ENCODE data around the gene RHBDL1. TPM values are rescaled to one million over a fixed set of nuclear protein-coding genes. Genes with fewer than 3 reads are reported as not detected.

RHBDL1 gene
- total RNA-seq, 1 experiment from 2014 or later, result 2.9 TPM

DNA sequence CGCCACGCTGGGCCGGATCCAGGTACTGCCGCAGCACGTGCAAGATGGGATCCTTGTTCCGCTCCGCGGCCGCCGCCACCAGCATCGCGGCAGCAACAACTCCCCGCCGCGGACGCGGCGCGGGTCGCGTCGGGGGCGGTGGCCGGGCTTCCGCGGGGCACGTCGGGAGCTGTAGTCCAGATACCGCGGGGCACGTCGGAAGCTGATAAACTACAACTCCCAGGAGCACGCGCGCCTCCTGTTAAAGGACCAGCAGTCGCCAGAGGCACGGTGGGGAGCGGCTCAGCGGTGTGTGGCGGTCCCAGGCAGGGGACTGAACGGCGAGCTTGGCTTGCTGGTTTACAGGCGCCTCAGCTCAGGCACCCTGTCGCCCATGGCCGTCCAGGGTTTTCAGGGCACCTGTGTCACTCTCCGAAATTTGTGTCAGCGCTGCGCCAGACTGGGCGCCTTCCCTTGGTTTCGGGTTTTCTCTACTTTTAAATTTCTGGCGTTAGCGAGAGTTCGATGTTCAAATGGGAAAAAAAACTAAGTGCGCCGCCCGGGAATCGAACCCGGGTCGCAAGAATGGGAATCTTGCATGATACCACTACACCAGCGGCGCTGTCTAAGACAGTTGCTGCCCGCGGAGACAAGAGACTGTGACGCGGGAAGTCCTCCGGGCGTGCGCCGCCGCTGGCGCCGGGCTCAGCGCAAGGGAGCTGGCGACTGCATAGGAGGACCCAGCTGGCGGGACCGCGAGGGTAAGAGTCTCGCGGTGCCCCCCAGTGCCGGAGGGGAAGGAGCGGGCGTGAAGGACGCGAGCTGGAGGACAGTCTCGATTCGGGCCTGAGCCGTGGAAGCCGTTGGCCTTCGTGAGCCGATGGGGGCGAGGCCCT lies 39.0 kb upstream of the RHBDL1 start, which contains the start of gene METTL26:
Gene METTL26, minus strand, starts transcription at position 100 of the 875 bp plus-strand sequence. Its CDS starts 15 bp downstream, at position 85.
- H3K27ac Mint-ChIP-seq (ENCODE audit: unreplicated experiment), result peak within 1 kb of the TSS; percentile 98
- CTCF ChIA-PET, result interaction anchor here (0.9 to 1.3 kb wide), 2 partner anchors 46 to 109 kb away, joined by 4 to 5 read pairs; partner anchors contain the start of gene CAPN15
- H3K4me3 Mint-ChIP-seq (ENCODE audit: unreplicated experiment), result peak within 1 kb of the TSS; percentile 93

DNA sequence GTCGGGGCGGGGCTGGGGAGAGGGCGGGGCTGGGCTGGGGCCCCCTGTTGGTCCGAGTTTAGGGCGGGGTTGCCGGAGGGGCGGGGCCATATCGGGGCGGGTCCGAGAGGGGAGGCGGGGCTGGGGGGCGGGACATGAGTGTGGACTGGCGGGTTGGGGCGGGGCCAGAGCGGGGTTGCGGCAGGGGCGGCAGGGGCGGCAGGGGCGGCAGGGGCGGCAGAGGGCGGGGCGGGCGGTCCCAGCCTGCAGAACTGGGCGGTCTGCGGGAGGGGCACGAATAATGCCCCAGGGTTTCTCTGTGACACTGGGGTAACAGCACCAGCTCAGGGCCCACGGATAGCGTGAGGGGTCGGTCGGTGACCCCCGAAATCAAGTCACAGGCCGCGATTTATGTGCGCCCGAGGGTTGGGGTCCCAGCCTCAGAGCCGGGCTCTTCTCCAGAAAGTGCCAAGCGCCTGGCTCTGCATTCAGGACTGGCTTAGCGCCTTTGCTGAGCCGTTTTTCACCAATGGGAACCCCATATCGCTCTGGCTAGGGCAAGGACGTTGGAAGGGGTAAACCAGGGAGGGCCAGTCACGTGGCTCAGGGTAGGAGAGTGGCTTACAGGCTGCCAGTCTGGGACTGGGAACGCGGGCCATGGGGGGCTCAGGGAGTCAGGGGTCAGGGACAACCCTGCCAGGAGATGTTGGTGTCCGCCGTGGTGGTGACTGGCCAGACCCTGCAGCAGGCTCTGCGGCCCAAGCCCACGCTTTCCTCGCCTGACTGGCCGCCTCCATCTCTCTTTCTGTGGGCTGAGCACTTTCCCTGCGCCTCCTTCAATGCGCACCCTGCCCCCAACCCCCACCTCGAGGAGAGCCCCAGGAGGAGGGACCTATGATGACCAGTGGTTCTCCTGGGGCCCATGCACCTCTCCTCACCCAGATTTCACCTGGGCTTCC lies 38.1 kb upstream of the RHBDL1 start:
- H3K9me3 Mint-ChIP-seq (ENCODE audit: unreplicated experiment), result no peaks in the 10 kb centered on the region
- peak overlapping the region; percentile 73 for H3K4me3 ChIP-seq (ENCODE audit: low read depth, low read length)
- no peaks in the 10 kb centered on the region for H3K27me3 Mint-ChIP-seq (ENCODE audit: insufficient read depth, unreplicated experiment)
- peak overlapping the region; percentile 98 for H3K27ac Mint-ChIP-seq (ENCODE audit: unreplicated experiment)
- H3K4me3 Mint-ChIP-seq (ENCODE audit: unreplicated experiment), result peak overlapping the region; percentile 93
- no TSS peak for BruUV-seq (replicated peaks)
- no peaks in the 10 kb centered on the region for H3K4me1 Mint-ChIP-seq (ENCODE audit: low read depth, unreplicated experiment)
- H3K27me3 ChIP-seq (replicated peaks; ENCODE audit: control insufficient read depth, insufficient read depth, low read length), result no peaks in the 10 kb centered on the region
- DNase-seq, result peak; percentile 84 to 90
- intact Hi-C loops (cut with micrococcal nuclease; ENCODE audit: unreplicated experiment), result loop anchor here (2.0 kb wide), 1 partner anchor 49 kb away; no protein-coding TSS in a partner anchor
- H3K9me3 ChIP-seq, result no peaks in the 10 kb centered on the region
- peaks cover 10% of the 10 kb centered on the region for H3K4me1 ChIP-seq
- H3K36me3 ChIP-seq (ENCODE audit: control insufficient read depth, insufficient read depth, low read length), result no peaks in the 10 kb centered on the region
- ChIA-PET CTCF (interaction anchor here (0.9 to 1.3 kb wide), 2 partner anchors 47 to 110 kb away, joined by 4 to 5 read pairs; partner anchors contain the start of gene CAPN15), POLR2A (no interaction called here)
- peaks cover 14% of the 10 kb centered on the region for H3K36me3 Mint-ChIP-seq (ENCODE audit: insufficient read depth, unreplicated experiment)
- TF ChIP-seq, protein P1, sequence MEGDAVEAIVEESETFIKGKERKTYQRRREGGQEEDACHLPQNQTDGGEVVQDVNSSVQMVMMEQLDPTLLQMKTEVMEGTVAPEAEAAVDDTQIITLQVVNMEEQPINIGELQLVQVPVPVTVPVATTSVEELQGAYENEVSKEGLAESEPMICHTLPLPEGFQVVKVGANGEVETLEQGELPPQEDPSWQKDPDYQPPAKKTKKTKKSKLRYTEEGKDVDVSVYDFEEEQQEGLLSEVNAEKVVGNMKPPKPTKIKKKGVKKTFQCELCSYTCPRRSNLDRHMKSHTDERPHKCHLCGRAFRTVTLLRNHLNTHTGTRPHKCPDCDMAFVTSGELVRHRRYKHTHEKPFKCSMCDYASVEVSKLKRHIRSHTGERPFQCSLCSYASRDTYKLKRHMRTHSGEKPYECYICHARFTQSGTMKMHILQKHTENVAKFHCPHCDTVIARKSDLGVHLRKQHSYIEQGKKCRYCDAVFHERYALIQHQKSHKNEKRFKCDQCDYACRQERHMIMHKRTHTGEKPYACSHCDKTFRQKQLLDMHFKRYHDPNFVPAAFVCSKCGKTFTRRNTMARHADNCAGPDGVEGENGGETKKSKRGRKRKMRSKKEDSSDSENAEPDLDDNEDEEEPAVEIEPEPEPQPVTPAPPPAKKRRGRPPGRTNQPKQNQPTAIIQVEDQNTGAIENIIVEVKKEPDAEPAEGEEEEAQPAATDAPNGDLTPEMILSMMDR (IDR thresholded peaks at IDR 0.05; ENCODE audit: insufficient read depth in 1 of 2, low read depth in 1 of 2, low read length in 1 of 2, severe bottlenecking in 1 of 2, unreplicated experiment in 1 of 2), result no peak

More for the DNA sequence above, 39.0 kb upstream of the RHBDL1 start, which contains the start of gene METTL26:
- peak within 1 kb of the TSS; percentile 73 for H3K4me3 ChIP-seq (ENCODE audit: low read depth, low read length)
- H3K36me3 ChIP-seq (ENCODE audit: control insufficient read depth, insufficient read depth, low read length), result no peaks in the 10 kb centered on the region
- no peaks in the 10 kb centered on the region for H3K9me3 Mint-ChIP-seq (ENCODE audit: unreplicated experiment)
- TF ChIP-seq, protein P1 (IDR thresholded peaks at IDR 0.05; ENCODE audit: insufficient read depth in 1 of 2, low read depth in 1 of 2, low read length in 1 of 2, severe bottlenecking in 1 of 2, unreplicated experiment in 1 of 2), result peak in 1 of 2 experiments; percentile 3
- POLR2A ChIA-PET, result interaction anchor here (0.8 to 1.1 kb wide), 3 partner anchors 12 to 235 kb away, joined by 3 to 5 read pairs (median 4); partner anchors contain the start of genes DECR2 and WDR90
- BruUV-seq (replicated peaks), result TSS peak; percentile 59
- no peaks in the 10 kb centered on the region for H3K27me3 ChIP-seq (replicated peaks; ENCODE audit: control insufficient read depth, insufficient read depth, low read length)
- H3K4me1 ChIP-seq, result peaks cover 10% of the 10 kb centered on the region
- H3K4me1 Mint-ChIP-seq (ENCODE audit: low read depth, unreplicated experiment), result no peaks in the 10 kb centered on the region
- DNase-seq, result peak; percentile 92 to 95
- peaks cover 19% of the 10 kb centered on the region for H3K36me3 Mint-ChIP-seq (ENCODE audit: insufficient read depth, unreplicated experiment)
- H3K9me3 ChIP-seq, result no peaks in the 10 kb centered on the region
- no peaks in the 10 kb centered on the region for H3K27me3 Mint-ChIP-seq (ENCODE audit: insufficient read depth, unreplicated experiment)
- intact Hi-C loops (cut with micrococcal nuclease; ENCODE audit: unreplicated experiment), result loop anchor here (2.0 kb wide), 1 partner anchor 48 kb away; no protein-coding TSS in a partner anchor

Data from Caco-2 (cell line).